ENCODE results near the gene CDH23. TPM values are rescaled to one million over a fixed set of nuclear protein-coding genes. Genes with fewer than 3 reads are reported as not detected.

The CDH23 gene
- total and polyA plus RNA-seq, 12 donors = 1.7 to 20.2 (median 7.8) TPM

- Histone ChIP-seq H3K27me3 (no peaks in the 10 kb centered on the region), H3K4me1 (replicated peaks in 1 of 2) (peaks cover 6 to 10% of the 10 kb centered on the region in 2 donors), H3K9me3 (replicated peaks in 1 of 3) (no peaks in the 10 kb centered on the region), H3K4me3 (no peak overlapping the region), H3K27ac (peak overlapping the region in 3 of 5 donors; percentile 6 to 80 (median 44)), H3K36me3 (replicated peaks in 1 of 2) (peaks cover 0 to 31% of the 10 kb centered on the region in 2 donors)
- no peak for DNase-seq
- WGBS, 4 donors = 44 to 63% (median 59%) methylated on average over 8 of the region's 8 CpGs
- TF ChIP-seq POLR2A (IDR thresholded peaks at IDR 0.05) = no peak
- no peak for TF ChIP-seq CTCF (IDR thresholded peaks at IDR 0.05)
- intact Hi-C loops (cut with DNase I) = no loop called here
Observed at GRCh38 chr10:71753960-71754505, 357.3 kb downstream of the CDH23 start.

GRCh38 chr10:71754562-71754961 is 357.8 kb downstream of the CDH23 start:
- H3K27me3 ChIP-seq = no peaks in the 10 kb centered on the region
- WGBS, 4 donors = 67 to 75% (median 71%) methylated on average over 3 of the region's 3 CpGs
- peaks cover 0 to 35% of the 10 kb centered on the region in 2 donors for H3K36me3 ChIP-seq (replicated peaks in 1 of 2)
- no peak overlapping the region for H3K4me3 ChIP-seq
- intact Hi-C loops (cut with DNase I) = no loop called here
- peaks cover 1 to 5% of the 10 kb centered on the region in 2 donors for H3K4me1 ChIP-seq (replicated peaks in 1 of 2)
- no peak for DNase-seq
- TF ChIP-seq POLR2A (IDR thresholded peaks at IDR 0.05) (no peak), CTCF (IDR thresholded peaks at IDR 0.05) (no peak)
- H3K27ac ChIP-seq = peak overlapping the region in 2 of 5 donors; percentile 44 to 80
- no peaks in the 10 kb centered on the region for H3K9me3 ChIP-seq (replicated peaks in 1 of 3)

GRCh38 chr10:71755179-71755879 is 358.6 kb downstream of the CDH23 start:
- Histone ChIP-seq H3K4me3 (no peak overlapping the region), H3K36me3 (replicated peaks in 1 of 2) (peaks cover 0 to 35% of the 10 kb centered on the region in 2 donors), H3K9me3 (replicated peaks in 1 of 3) (no peaks in the 10 kb centered on the region), H3K4me1 (replicated peaks in 1 of 2) (peaks cover 0 to 3% of the 10 kb centered on the region in 2 donors), H3K27ac (peak overlapping the region in 1 of 5 donors; percentile 80), H3K27me3 (no peaks in the 10 kb centered on the region)
- DNase-seq = no peak
- WGBS, 4 donors = 79 to 94% (median 85%) methylated on average over 5 to 16 of the region's 16 CpGs
- intact Hi-C loops (cut with DNase I) = no loop called here
- no peak for TF ChIP-seq CTCF (IDR thresholded peaks at IDR 0.05)
- TF ChIP-seq POLR2A (IDR thresholded peaks at IDR 0.05) = no peak

- peak overlapping the region in 3 of 5 donors; percentile 24 to 87 (median 26) for H3K27ac ChIP-seq
- DNase-seq = peak in 1 of 7 donors; percentile 37
- H3K4me1 ChIP-seq (replicated peaks in 1 of 2) = peaks cover 0 to 3% of the 10 kb centered on the region in 2 donors
- H3K27me3 ChIP-seq = no peaks in the 10 kb centered on the region
- WGBS, 4 donors = 54 to 69% (median 63%) methylated on average over 12 of the region's 12 CpGs
- no peak for TF ChIP-seq POLR2A (IDR thresholded peaks at IDR 0.05)
- TF ChIP-seq CTCF (IDR thresholded peaks at IDR 0.05) = no peak
- no peak overlapping the region for H3K4me3 ChIP-seq
- no peaks in the 10 kb centered on the region for H3K9me3 ChIP-seq (replicated peaks in 1 of 3)
- H3K36me3 ChIP-seq (replicated peaks in 1 of 2) = peaks cover 0 to 32% of the 10 kb centered on the region in 2 donors
- intact Hi-C loops (cut with DNase I) = no loop called here
Observed at GRCh38 chr10:71756311-71757191, 359.8 kb downstream of the CDH23 start.

Data from adrenal gland (tissue), 12 donors.